ENCODE data around the gene IL37.

DNA sequence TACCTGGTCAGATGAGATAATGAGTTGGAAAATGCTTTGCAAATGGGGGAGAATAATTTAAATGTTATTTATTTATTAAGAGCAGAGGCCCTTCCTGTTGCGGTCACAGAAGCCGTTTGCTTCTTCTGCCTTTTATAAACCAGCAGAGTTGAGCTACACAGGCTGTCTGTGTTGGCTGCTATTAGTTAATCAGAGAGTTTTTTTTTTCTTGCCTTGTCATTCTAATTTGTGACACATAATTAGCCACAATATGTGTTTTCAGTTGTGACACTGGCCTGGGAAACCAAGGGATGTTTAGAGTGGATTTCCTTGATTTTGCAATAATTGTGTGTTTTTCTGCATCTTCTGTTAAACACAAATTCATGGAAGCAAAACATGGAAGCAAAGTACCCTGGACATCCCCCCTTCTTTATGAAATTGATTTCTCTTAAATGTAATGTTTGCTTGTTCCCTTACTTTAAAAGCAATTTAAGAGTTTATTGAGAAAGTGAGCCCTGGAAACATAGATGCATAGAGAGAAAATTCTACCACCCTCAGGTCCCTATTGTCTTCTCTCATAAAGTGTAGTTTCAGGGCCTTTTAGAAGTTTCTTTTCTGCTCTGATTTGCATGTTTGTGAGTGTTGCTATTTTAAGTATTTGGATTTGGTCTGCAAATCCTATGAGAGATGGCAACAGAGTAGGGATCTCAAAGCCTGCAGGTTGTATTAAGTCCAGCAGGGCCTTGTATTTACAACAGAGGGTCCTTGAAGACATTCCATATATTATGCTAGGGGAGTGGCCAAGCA, 22.8 kb upstream of the IL37 start:
- TF ChIP-seq POLR2AphosphoS5 (IDR thresholded peaks at IDR 0.05) = no peak
- TF ChIP-seq, protein P1, sequence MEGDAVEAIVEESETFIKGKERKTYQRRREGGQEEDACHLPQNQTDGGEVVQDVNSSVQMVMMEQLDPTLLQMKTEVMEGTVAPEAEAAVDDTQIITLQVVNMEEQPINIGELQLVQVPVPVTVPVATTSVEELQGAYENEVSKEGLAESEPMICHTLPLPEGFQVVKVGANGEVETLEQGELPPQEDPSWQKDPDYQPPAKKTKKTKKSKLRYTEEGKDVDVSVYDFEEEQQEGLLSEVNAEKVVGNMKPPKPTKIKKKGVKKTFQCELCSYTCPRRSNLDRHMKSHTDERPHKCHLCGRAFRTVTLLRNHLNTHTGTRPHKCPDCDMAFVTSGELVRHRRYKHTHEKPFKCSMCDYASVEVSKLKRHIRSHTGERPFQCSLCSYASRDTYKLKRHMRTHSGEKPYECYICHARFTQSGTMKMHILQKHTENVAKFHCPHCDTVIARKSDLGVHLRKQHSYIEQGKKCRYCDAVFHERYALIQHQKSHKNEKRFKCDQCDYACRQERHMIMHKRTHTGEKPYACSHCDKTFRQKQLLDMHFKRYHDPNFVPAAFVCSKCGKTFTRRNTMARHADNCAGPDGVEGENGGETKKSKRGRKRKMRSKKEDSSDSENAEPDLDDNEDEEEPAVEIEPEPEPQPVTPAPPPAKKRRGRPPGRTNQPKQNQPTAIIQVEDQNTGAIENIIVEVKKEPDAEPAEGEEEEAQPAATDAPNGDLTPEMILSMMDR (IDR thresholded peaks at IDR 0.05) = no peak
- no peak for TF ChIP-seq POLR2A (IDR thresholded peaks at IDR 0.05)

Measured in prostate gland (tissue), 2 donors.